HG02798 (cell line): Measurements from ENCODE around the gene CARD14.
"Not testable (repeated sequence)": the region's sequence is repeated elsewhere in the genome, so short reads cannot be mapped to it uniquely, and the experiment has no call there.

Source experiments
- ATAC-seq: cut with Tn5 transposase; IDR thresholded peaks from one replicate; pipeline ENCODE4 v1.9.1; 2021; ENCODE audit warnings: mild to moderate bottlenecking; ENCODE audit not compliant: unreplicated experiment, poor library complexity

The CARD14 gene

GRCh38 chr17:80246726-80247125 lies 76.9 kb downstream of the CARD14 start:
- ATAC-seq, result no peak

GRCh38 chr17:80247561-80247960 lies 77.7 kb downstream of the CARD14 start:
- no peak for ATAC-seq

GRCh38 chr17:80248001-80248893 lies 78.4 kb downstream of the CARD14 start:
- no peak for ATAC-seq

GRCh38 chr17:80248894-80249710 lies 79.3 kb downstream of the CARD14 start:
- no peak for ATAC-seq

GRCh38 chr17:80251966-80252365 lies 82.1 kb downstream of the CARD14 start:
- no peak for ATAC-seq

GRCh38 chr17:80252871-80253270 lies 83.0 kb downstream of the CARD14 start:
- no peak for ATAC-seq

- ATAC-seq, result no peak
Observed at GRCh38 chr17:80253631-80254395, 84.0 kb downstream of the CARD14 start.

- peak; percentile 52 for ATAC-seq
Observed at GRCh38 chr17:80254396-80255251, 84.8 kb downstream of the CARD14 start.

GRCh38 chr17:80256034-80256350 lies 86.2 kb downstream of the CARD14 start:
- ATAC-seq, result no peak

GRCh38 chr17:80257716-80258213 lies 87.9 kb downstream of the CARD14 start:
- no peak for ATAC-seq

GRCh38 chr17:80258296-80258695 lies 88.5 kb downstream of the CARD14 start:
- ATAC-seq, result not testable (repeated sequence)
